Right lobe of liver (tissue), 6 donors: ENCODE data around the gene NVL. TPM values are rescaled to one million over a fixed set of nuclear protein-coding genes. Genes with fewer than 3 reads are reported as not detected.

ENCODE experiments used
- ATAC-seq, 4 donors: fragments of 200-7000 bp; cut with Tn5 transposase; one replicate each; pipeline ENCODE4 v1.9.1; 2020; ENCODE audit warnings: mild to moderate bottlenecking in 4 of 4, moderate library complexity in 4 of 4
- DNase-seq, 3 donors: peaks; one replicate each; pipeline ENCODE4 v3.0.0-alpha.2; 2020
- H3K27ac ChIP-seq, 3 donors: fragments of 200-600 bp; one replicate each; pipeline ENCODE4 v1.8.0; 2022
- H3K27me3 ChIP-seq, 2 donors: fragments of 200-600 bp; one replicate each; pipeline ENCODE4 v1.8.0; 2022
- H3K36me3 ChIP-seq, 4 donors: fragments of 200-600 bp; sonication (generic) in 1 of 4; one replicate each; pipeline versions ENCODE4 v1.5.1 to v1.8.0; 2017 to 2022; ENCODE audit warnings: control low read depth in 1 of 4
- H3K4me1 ChIP-seq, 4 donors: fragments of 200-600 bp; sonication (generic) in 1 of 4; one replicate each; pipeline versions ENCODE4 v1.5.1 to v1.8.0; 2017 to 2022; ENCODE audit warnings: control low read depth in 1 of 4
- H3K4me3 ChIP-seq, 3 donors: fragments of 200-600 bp; one replicate each; pipeline ENCODE4 v1.8.0; 2022
- H3K9me3 ChIP-seq, 4 donors: fragments of 200-600 bp; sonication (generic) in 1 of 4; one replicate each; pipeline versions ENCODE4 v1.5.1 to v1.8.0; 2017 to 2022; ENCODE audit warnings: control low read depth in 1 of 4
- POLR2A ChIP-seq: fragments of 450-650 bp; IDR thresholded peaks from one replicate; pipeline ENCODE4 v1.6.1; 2017; ENCODE audit warnings: antibody characterized with exemption, mild to moderate bottlenecking
- WGBS: methylation state at CpG from one replicate; pipeline ENCODE4 v1.1.6; 2018; ENCODE audit warnings: low coverage, low lambda C conversion rate; ENCODE audit not compliant: insufficient coverage; ENCODE audit errors: missing lambda C conversion rate; 5-methylcytosine and 5-hydroxymethylcytosine counted together
- intact Hi-C, 2 donors: fragments of 100-400 bp; cut with DNase I; formaldehyde crosslinking; loops; one replicate each; pipeline versions ENCODE4 v1.11.2 to v1.14.1; 2022
- total RNA-seq, 6 experiments: library from RNA; depleted of rRNA in 2 of 6; stranded (reverse); fragments of >200 nt in 2 of 6; fragmentation: NEBNext Ultra II Directional in 3 of 6; extraction: Animal tissue kit (Norgen Biotek cat#: 25700) in 3 of 6; gene quantifications; one replicate each; pipeline versions ENCODE4 v1.1.0 to v1.2.4, GENCODE V29; 2016 to 2023
- TF ChIP-seq, protein P1 (sequence below), 4 donors: fragments of 200-600 bp in 3 of 4; fragments of 450-650 bp in 1 of 4; IDR thresholded peaks; one replicate each; pipeline versions ENCODE4 v1.5.1 to v1.8.0; 2016 to 2022; ENCODE audit warnings: antibody characterized with exemption in 4 of 4, mild to moderate bottlenecking in 2 of 4
- donor health status: DM: no; HTN: yes; CAD: no.
- donor health status: DM: no; HTN: no; CAD: no.
- donor health status: DM: no; HTN: no; CAD: no.
- donor health status: DM: no; HTN: yes; CAD: no.
- donor health status: DM: no; HTN: yes; CAD: no.

Gene NVL
- total RNA-seq, 6 experiments from 2014 or later: 4.5 to 8.9 (median 6.8) TPM

DNA sequence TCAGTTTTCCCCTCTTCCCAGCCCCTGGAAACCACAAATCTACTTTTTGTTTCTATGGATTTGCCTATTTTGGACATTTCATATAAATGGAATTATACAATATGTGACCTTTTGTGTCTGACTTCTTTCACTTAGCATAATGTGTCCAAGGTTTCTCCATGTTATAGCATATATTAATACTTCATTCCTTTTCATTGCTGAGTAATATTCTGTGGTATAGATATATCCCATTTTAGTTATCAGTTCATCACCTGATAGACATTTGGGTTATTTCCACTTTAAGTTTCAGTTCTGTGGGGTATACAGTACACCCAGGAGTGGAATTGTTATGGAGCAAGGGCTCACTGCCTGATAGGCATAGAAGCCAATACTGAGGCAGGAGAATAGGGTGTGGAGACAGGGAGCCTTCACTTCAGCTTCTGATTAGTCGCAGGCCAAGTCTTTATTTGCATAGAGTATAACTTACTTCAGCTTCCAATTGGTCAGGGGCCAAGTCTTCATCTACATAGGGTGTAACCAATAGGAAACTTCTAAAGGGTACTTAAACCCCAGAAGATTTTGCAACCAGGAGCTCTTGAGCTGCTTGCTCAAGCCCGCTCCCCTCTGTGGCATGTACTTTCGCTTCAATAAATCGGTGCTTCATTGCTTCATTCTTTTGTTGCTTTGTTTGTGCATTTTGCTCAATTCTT, 8.3 kb upstream of the NVL start:
- 93% methylated on average over 4 of the region's 4 CpGs for WGBS
- no peak for TF ChIP-seq POLR2A
- TF ChIP-seq, protein P1, sequence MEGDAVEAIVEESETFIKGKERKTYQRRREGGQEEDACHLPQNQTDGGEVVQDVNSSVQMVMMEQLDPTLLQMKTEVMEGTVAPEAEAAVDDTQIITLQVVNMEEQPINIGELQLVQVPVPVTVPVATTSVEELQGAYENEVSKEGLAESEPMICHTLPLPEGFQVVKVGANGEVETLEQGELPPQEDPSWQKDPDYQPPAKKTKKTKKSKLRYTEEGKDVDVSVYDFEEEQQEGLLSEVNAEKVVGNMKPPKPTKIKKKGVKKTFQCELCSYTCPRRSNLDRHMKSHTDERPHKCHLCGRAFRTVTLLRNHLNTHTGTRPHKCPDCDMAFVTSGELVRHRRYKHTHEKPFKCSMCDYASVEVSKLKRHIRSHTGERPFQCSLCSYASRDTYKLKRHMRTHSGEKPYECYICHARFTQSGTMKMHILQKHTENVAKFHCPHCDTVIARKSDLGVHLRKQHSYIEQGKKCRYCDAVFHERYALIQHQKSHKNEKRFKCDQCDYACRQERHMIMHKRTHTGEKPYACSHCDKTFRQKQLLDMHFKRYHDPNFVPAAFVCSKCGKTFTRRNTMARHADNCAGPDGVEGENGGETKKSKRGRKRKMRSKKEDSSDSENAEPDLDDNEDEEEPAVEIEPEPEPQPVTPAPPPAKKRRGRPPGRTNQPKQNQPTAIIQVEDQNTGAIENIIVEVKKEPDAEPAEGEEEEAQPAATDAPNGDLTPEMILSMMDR (IDR thresholded peaks at IDR 0.05): no peak
- DNase-seq: peak in 1 of 3 donors; percentile 15
- no peaks in the 10 kb centered on the region for H3K9me3 ChIP-seq
- no peaks in the 10 kb centered on the region for H3K4me1 ChIP-seq
- no peaks in the 10 kb centered on the region for H3K36me3 ChIP-seq
- no peak for ATAC-seq
- intact Hi-C loops: loop anchor here in 1 of 2 donors (10.0 kb wide), 1 partner anchor 223 kb away; the partner anchor contains the start of gene FBXO28
- H3K27me3 ChIP-seq: no peaks in the 10 kb centered on the region
- no peak overlapping the region for H3K4me3 ChIP-seq
- H3K27ac ChIP-seq: no peak overlapping the region

DNA sequence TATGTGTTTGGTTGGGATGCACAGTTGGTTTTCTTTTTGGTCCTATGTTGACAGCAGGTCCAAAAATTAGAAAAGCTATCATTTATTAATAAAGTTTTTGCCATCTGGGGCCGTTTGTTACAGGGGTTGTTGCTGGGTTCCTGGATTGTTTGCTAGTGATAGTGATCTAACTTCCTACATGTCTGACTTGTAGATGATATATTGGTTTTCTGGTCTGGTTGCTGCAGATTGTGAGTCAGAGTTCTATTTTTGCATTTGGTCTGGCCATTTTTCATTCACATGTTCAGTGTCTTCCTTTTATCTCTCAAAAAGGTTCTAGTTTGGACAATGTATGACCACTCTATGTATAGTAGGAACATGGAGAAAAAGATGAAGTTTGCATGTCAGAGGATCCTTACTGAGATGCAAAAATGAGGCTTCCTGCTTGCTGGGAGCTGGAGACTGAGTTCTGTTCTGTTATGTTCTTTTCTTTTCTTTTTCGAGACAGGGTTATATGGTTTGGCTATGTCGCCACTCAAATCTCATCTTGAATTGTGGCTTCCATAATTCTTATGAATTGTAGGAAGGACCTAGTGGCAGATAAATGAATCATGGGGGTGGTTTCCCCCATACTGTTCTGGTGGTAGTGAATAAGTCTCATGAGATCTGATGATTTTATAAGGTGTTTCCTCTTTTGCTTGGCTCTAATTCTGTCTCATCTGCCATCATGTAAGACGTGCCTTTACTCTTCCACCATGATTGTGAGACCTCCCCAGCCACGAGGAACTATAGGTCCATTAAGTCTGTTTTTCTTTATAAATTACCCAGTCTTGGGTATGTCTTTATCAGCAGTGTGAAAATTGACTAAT, 4.2 kb upstream of the NVL start:
- 27% methylated on average over 5 of the region's 5 CpGs for WGBS
- Histone ChIP-seq H3K27me3 (no peaks in the 10 kb centered on the region), H3K27ac (no peak overlapping the region), H3K4me1 (peaks cover 0 to 9% (median 0%) of the 10 kb centered on the region in 4 donors), H3K9me3 (no peaks in the 10 kb centered on the region), H3K4me3 (no peak overlapping the region), H3K36me3 (no peaks in the 10 kb centered on the region)
- TF ChIP-seq, protein P1 (IDR thresholded peaks at IDR 0.05): no peak
- no peak for TF ChIP-seq POLR2A
- ATAC-seq (no peak), DNase-seq (no peak)
- intact Hi-C loops: loop anchor here in 1 of 2 donors (10.0 kb wide), 1 partner anchor 219 kb away; the partner anchor contains the start of gene FBXO28

DNA sequence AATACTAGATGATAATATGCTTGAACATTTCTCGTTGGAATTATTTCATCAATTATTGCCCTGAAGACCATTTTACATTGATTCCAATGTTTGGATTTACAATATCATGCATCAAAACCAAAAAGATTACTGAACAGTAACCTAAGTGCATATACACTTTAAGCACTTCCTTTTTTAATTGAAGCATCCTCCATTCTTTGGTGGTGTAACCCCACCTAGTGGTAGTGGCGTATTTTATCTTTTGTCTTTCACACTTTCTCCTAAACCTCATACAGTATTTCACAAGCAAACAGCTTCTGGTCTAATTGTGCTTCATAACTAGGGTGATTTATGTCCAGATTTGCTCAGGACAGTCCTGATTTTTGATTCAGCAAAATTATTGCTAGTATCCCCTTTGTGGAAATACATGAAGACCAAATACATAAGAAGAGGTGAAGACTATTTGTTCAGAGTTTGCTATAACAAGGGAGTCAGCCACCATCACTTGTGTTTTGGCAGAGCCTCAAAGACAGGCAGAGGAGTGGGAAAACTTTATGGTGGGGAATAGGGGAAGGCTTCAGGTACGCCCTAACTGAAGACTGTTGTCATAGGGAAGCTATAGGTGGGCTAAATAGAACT, 3.4 kb upstream of the NVL start:
- ATAC-seq (peak; percentile 61 to 69 (median 62)), DNase-seq (no peak)
- Histone ChIP-seq H3K4me3 (no peak overlapping the region), H3K27ac (no peak overlapping the region), H3K27me3 (no peaks in the 10 kb centered on the region), H3K36me3 (no peaks in the 10 kb centered on the region), H3K4me1 (peaks cover 0 to 17% (median 3%) of the 10 kb centered on the region in 4 donors), H3K9me3 (no peaks in the 10 kb centered on the region)
- TF ChIP-seq POLR2A: no peak
- TF ChIP-seq, protein P1 (IDR thresholded peaks at IDR 0.05): peak; percentile 55 to 70 (median 61)
- WGBS: 9% methylated on average over 3 of the region's 3 CpGs
- intact Hi-C loops: loop anchor here in 1 of 2 donors (10.0 kb wide), 1 partner anchor 219 kb away; the partner anchor contains the start of gene FBXO28

DNA sequence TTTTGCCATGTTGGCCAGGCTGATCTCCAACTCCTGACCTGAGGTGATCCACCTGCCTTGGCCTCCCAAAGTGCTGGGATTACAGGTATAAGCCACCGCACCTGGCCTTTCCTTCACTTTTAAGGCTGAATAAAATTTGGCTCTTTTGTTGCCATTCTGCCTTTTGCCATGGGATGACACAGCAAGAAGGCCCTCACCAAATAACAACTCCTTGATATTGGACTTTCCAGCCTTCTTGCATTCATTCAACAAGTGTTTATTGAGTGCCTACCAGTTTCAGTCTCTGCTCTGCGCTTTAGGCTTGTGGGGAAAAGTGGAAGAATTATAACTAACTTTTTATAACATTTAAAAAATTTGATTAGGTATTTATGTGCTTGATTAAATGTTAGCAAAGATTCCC, 1.9 kb upstream of the NVL start:
- DNase-seq (no peak), ATAC-seq (no peak)
- intact Hi-C loops: loop anchor here in 1 of 2 donors (10.0 kb wide), 1 partner anchor 217 kb away; the partner anchor contains the start of gene FBXO28
- WGBS: 94% methylated on average over 2 of the region's 2 CpGs
- no peaks in the 10 kb centered on the region for H3K9me3 ChIP-seq
- peaks cover 0 to 23% (median 3%) of the 10 kb centered on the region in 4 donors for H3K4me1 ChIP-seq
- no peaks in the 10 kb centered on the region for H3K36me3 ChIP-seq
- no peaks in the 10 kb centered on the region for H3K27me3 ChIP-seq
- TF ChIP-seq, protein P1 (IDR thresholded peaks at IDR 0.05): no peak
- no peak for TF ChIP-seq POLR2A
- H3K27ac ChIP-seq: no peak overlapping the region
- no peak overlapping the region for H3K4me3 ChIP-seq
